HEK293T (cell line): ENCODE data around the gene ALPG.

Experiments
- CTBP1 ChIP-seq: fragments of 450-650 bp; IDR thresholded peaks from 2 replicates; pipeline ENCODE4 v1.6.1; 2016; ENCODE audit warnings: borderline replicate concordance
- ELF4 ChIP-seq: fragments of 450-650 bp; IDR thresholded peaks from 2 replicates; pipeline ENCODE4 v1.6.1; 2017; ENCODE audit warnings: antibody characterized with exemption
- FOXK2 ChIP-seq: fragments of 450-650 bp; IDR thresholded peaks from 2 replicates; pipeline ENCODE4 v1.6.1; 2016; ENCODE audit warnings: mild to moderate bottlenecking
- TARDBP ChIP-seq: fragments of 450-650 bp; IDR thresholded peaks from 2 replicates; pipeline ENCODE4 v1.6.1; 2016

- TF ChIP-seq FOXK2 (no peak), TARDBP (no peak), ELF4 (no peak), CTBP1 (no peak)
Observed at GRCh38 chr2:232422051-232422450, 15.4 kb downstream of the ALPG start.
